Hematopoietic multipotent progenitor cell treated with erythropoietin and hydrocortisone succinate and interleukin-3 and kit ligand, for 6 days (in vitro differentiated cells): Measurements from ENCODE around the gene METAP1D.

Source experiments
- DNase-seq: peaks from one replicate; pipeline ENCODE4 v3.0.0-alpha.2; 2015

The METAP1D gene

DNA sequence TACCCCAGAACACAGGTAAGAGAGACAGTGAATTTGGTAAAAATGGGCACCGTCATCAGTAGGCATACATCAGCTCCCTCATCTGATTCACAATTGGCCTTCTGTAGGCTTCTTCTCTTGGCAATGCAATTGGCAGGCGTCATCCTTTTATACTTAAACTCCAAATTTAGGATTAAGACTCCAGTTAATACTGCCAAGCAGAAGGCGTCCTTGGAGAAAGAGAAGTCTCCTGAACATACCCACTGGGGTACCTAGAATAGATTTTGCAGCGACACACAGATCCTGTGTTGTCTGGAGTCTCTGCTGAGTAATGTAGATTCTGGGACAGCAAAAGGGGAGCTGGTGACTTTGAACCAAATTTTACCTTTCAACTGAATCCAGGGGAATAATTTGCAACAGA lies 592 bp upstream of the METAP1D start:
- DNase-seq, result peak; percentile 26

DNA sequence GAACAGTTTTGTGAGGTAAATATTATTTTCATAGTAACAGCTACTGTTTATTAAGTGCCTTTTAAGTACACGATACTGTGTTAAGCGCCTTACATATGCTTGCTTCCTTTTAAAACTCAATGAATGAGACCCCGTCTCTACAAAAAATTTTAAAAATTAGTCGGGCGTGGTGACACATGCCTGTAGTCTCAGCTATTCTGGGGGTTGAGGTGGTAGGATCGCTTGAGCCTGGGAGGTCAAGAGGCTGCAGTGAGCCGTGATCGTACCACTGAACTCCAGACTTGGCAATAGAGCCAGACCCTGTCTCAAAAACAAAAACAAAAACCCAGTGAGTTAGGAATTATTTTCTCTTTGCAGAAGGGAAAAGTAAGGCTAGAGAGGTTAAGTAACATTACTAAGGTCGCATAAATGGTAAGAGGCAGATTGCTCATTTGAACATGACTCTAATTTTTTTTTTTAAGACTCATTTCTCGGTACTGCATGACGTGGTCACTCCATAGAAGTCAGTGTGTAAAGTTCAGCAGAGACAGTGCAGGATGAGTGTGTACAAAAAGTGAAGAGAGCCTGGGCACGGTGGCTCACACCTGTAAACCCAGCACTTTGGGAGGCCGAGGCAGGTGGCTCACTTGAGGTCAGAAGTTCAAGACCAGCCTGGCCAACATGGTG lies 1.1 kb downstream of the METAP1D start:
- peak; percentile 34 for DNase-seq

DNA sequence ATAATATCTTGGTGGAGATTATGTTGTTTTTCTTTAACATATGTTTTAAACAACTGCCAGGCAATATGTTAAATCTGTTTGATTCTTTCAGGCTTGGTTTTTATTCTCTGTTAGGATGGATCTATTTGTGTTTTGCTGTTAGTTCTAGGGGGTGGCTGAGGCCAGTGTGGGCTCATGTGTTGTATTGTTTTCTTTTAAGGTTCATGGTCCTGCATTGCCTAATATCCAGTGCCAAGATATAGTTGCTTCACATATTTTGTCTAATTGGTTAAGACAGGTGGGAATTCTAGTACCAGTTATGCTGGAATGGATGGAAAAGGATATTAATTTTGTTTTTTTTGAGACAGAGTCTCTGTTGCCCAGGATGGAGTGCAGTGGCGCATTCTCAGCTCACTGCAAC lies 7.6 kb downstream of the METAP1D start:
- no peak for DNase-seq

GRCh38 chr2:172009823-172010222 lies 10.1 kb downstream of the METAP1D start:
- no peak for DNase-seq

- peak; percentile 35 for DNase-seq
These were observed 12.2 kb downstream of the METAP1D start for GRCh38 chr2:172011812-172012575.

- no peak for DNase-seq
These were observed 13.1 kb downstream of the METAP1D start for GRCh38 chr2:172012677-172013391.

- peak; percentile 59 for DNase-seq
These were observed 13.6 kb downstream of the METAP1D start for GRCh38 chr2:172013396-172013795.

GRCh38 chr2:172021074-172021931 lies 21.6 kb downstream of the METAP1D start:
- no peak for DNase-seq

DNA sequence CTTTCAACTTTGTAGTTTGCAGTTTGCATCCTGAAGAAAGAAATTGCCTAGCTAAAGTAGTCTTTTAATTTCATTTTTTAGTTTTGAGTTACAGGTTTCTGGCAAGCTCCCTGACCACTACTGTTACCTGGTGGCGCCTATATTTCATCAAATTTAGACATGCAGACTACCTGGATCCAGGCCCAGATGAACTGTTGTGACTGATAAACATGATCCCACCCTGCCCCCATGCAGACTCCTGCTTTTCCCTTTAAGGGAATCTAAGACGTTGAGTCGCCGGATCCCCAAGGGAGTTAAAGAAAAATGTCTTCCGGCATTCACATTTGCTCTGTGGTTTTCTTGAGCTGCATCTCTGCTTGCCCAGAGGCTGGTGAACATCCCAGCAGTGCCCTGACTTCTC lies 22.2 kb downstream of the METAP1D start:
- no peak for DNase-seq

DNA sequence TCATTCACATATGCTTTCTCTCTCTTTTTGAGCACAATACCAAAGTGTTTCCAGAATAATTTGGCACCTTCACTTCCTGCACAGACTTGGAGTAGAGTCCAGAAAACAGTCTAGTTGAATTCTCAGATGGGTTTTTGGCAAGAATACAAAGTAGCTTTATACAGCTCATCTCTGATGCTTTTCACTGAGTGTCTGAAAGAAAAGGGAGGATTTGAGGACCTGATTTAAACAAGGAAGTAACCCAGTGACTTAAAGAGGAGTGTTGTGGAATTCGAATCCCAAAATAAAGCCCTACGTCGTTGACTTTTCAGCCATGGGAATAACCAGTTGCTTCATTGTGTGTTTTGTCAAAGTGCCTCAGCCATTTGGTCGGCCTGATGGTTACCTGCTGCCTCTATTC lies 31.8 kb downstream of the METAP1D start:
- DNase-seq, result no peak

DNA sequence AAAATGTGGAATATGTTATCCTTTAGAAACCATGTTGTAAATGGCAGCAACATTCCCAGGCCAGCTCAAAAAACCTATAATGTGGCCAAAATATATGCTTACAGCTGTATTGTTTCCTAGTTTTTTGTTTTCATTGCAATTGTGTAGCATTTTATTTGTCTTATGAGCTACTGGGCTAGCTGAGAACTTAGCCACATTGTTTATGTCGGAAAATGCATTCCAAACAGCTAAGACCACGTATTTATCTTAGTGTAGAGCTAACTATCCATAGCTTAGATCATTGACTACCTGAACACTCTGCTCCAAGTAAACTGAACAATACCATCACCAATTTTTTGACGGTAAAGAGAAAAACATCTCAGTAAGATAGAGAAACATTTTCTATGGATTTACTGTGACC lies 38.4 kb downstream of the METAP1D start:
- DNase-seq, result no peak

GRCh38 chr2:172038604-172039003 lies 38.9 kb downstream of the METAP1D start:
- DNase-seq, result no peak

DNA sequence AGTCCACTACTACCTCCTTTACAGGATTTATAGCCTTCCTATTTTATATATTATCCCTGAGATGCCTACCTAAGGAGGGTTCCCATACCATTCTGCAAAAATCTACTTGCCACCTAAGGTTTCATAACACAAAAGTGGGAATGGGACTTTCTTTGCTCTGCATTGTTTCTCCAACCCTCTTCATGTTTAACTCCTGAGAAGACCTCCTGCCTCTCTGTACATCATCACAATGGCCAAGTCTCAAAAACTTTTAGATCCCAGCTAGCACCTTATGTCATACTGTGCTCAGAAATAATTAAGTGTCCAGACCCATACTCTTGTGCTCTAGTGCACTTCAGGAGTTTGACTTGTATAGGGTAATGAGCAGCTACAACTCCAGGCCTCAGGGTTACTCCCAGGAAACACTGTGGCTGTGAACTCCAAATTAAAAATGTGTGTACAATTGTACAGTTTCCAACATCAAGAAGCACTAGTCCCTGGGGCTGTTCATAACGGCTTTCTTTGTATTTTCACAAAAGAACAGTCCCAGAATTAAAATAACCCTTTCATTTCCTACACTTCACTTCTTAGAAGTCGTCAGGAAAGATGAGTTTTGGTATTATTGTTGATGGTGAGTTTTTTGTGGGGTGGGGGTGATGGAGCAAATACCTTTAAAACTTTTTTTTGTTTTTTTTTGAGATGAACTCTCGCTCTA lies 39.4 kb downstream of the METAP1D start:
- DNase-seq, result no peak

- no peak for DNase-seq
These were observed 40.6 kb downstream of the METAP1D start for GRCh38 chr2:172040311-172040710.

- no peak for DNase-seq
These were observed 46.4 kb downstream of the METAP1D start for GRCh38 chr2:172046080-172046678.

DNA sequence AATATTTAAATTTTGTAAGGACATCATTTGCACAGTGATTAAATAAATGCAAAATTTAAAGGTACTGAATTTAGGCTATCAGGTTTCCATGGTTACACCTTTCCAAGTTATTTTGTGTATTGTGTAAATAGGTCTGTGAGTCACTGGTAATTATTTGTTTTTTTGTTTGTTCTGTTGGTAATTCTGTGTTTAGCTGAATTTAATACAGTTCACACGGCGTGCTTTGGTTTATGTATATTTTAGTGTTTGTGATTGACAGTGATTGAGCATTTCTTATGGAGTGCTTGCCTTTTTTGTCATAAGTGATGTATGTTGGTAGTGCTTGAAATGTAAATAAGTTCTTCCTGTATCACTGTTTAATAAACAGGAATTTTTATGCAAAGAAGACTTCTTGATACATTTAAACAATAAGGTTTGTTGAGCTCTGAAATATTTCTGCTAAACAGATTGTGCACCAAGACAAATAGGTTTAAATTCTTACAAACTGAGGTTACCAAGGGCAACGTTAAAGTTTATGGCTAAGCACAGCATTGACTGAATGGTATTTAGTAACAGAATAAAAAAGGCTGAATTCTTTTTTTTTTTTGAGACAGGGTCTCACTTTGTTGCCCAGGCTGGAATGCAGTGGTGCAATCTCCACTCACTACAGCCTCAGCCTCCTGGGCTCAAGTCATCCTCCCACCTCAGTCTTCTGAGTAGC lies 47.3 kb downstream of the METAP1D start:
- no peak for DNase-seq

- DNase-seq, result peak; percentile 31
These were observed 48.1 kb downstream of the METAP1D start for GRCh38 chr2:172047566-172048507.

GRCh38 chr2:172048508-172049503 lies 49.1 kb downstream of the METAP1D start:
- peak; percentile 78 for DNase-seq
